Activated naive CD8-positive, alpha-beta T cell treated with anti-CD3 and anti-CD28 coated beads for 36 hours (primary cell): ENCODE measurements around the gene SLC25A22. TPM values are rescaled to one million over a fixed set of nuclear protein-coding genes. Genes with fewer than 3 reads are reported as not detected.
A peak's percentile ranks its signal among the peaks of the same experiment; 100 is the strongest.

Experiments
- DNase-seq: peaks from one replicate; pipeline ENCODE4 v3.0.0; 2021
- H3K27ac Mint-ChIP-seq: one replicate; pipeline ENCODE4 v1.8.0; 2022; ENCODE audit warnings: mild to moderate bottlenecking, moderate library complexity, mixed read lengths
- H3K27me3 Mint-ChIP-seq: one replicate; pipeline ENCODE4 v1.8.0; 2022; ENCODE audit warnings: mild to moderate bottlenecking, mixed read lengths
- H3K36me3 Mint-ChIP-seq: one replicate; pipeline ENCODE4 v1.8.0; 2021; ENCODE audit warnings: mild to moderate bottlenecking, mixed read lengths
- H3K4me1 Mint-ChIP-seq: one replicate; pipeline ENCODE4 v1.8.0; 2021; ENCODE audit warnings: mixed read lengths
- H3K4me3 Mint-ChIP-seq: one replicate; pipeline ENCODE4 v1.8.0; 2022; ENCODE audit warnings: mild to moderate bottlenecking, moderate library complexity, mixed read lengths
- H3K9me3 Mint-ChIP-seq: one replicate; pipeline ENCODE4 v1.8.0; 2022; ENCODE audit warnings: mixed read lengths
- total RNA-seq, 2 experiments: library from RNA; stranded (reverse); gene quantifications; one replicate each; pipeline ENCODE4 v1.2.3, GENCODE V29; 2021

Gene SLC25A22
- total RNA-seq, 2 experiments from 2014 or later: 54.4 to 56.5 TPM

- Mint-ChIP-seq H3K27me3 (no peaks in the 10 kb centered on the region), H3K4me3 (peak overlapping the region; percentile 50), H3K36me3 (peaks cover 1% of the 10 kb centered on the region), H3K9me3 (no peaks in the 10 kb centered on the region), H3K4me1 (peaks cover 15% of the 10 kb centered on the region), H3K27ac (peak overlapping the region; percentile 23)
- no peak for DNase-seq
Observed at GRCh38 chr11:749731-750130, 48.4 kb downstream of the SLC25A22 start.

DNA sequence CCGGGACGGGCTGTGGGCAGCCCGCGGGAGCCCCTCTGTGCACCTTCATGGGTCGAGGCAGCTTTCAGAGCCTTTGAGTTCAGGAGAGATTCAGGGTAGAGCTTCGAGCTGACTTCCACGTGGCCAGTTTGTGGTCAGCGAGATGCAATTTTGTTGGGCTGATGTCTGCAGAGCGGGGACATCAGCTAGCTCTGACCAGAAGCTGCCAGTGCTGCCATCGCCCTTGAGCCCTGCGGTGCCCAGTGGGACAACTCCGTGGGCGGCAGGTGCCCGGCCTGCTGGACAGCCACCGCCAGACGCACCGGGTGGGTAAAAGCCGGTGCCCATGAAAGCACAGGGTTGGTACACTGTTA is 50.1 kb downstream of the SLC25A22 start:
- peak overlapping the region; percentile 86 for H3K4me3 Mint-ChIP-seq
- H3K27me3 Mint-ChIP-seq: no peaks in the 10 kb centered on the region
- no peaks in the 10 kb centered on the region for H3K9me3 Mint-ChIP-seq
- peaks cover 1% of the 10 kb centered on the region for H3K36me3 Mint-ChIP-seq
- H3K4me1 Mint-ChIP-seq: peaks cover 15% of the 10 kb centered on the region
- DNase-seq: no peak
- peak overlapping the region; percentile 79 for H3K27ac Mint-ChIP-seq

- H3K27ac Mint-ChIP-seq: peak within 1 kb of the TSS; percentile 79
- peak within 1 kb of the TSS; percentile 86 for H3K4me3 Mint-ChIP-seq
- H3K9me3 Mint-ChIP-seq: no peaks in the 10 kb centered on the region
- H3K27me3 Mint-ChIP-seq: no peaks in the 10 kb centered on the region
- peaks cover 15% of the 10 kb centered on the region for H3K4me1 Mint-ChIP-seq
- H3K36me3 Mint-ChIP-seq: peaks cover 1% of the 10 kb centered on the region
- peak; percentile 94 for DNase-seq
Observed at GRCh38 chr11:747158-748006, 50.7 kb downstream of the SLC25A22 start, which contains the start of gene TALDO1. TALDO1 (plus strand) TSS chr11:747464; CDS start chr11:747482, 18 bp downstream.

- Mint-ChIP-seq H3K9me3 (no peaks in the 10 kb centered on the region), H3K27me3 (no peaks in the 10 kb centered on the region), H3K4me3 (peak overlapping the region; percentile 83), H3K4me1 (peaks cover 15% of the 10 kb centered on the region), H3K27ac (peak overlapping the region; percentile 70), H3K36me3 (peaks cover 1% of the 10 kb centered on the region)
- peak; percentile 48 for DNase-seq
Observed at GRCh38 chr11:746289-747157, 51.6 kb downstream of the SLC25A22 start.

GRCh38 chr11:745428-745827 is 52.7 kb downstream of the SLC25A22 start:
- H3K36me3 Mint-ChIP-seq: peaks cover 1% of the 10 kb centered on the region
- H3K27ac Mint-ChIP-seq: no peak overlapping the region
- H3K4me3 Mint-ChIP-seq: no peak overlapping the region
- no peak for DNase-seq
- no peaks in the 10 kb centered on the region for H3K27me3 Mint-ChIP-seq
- H3K4me1 Mint-ChIP-seq: peaks cover 15% of the 10 kb centered on the region
- no peaks in the 10 kb centered on the region for H3K9me3 Mint-ChIP-seq

DNA sequence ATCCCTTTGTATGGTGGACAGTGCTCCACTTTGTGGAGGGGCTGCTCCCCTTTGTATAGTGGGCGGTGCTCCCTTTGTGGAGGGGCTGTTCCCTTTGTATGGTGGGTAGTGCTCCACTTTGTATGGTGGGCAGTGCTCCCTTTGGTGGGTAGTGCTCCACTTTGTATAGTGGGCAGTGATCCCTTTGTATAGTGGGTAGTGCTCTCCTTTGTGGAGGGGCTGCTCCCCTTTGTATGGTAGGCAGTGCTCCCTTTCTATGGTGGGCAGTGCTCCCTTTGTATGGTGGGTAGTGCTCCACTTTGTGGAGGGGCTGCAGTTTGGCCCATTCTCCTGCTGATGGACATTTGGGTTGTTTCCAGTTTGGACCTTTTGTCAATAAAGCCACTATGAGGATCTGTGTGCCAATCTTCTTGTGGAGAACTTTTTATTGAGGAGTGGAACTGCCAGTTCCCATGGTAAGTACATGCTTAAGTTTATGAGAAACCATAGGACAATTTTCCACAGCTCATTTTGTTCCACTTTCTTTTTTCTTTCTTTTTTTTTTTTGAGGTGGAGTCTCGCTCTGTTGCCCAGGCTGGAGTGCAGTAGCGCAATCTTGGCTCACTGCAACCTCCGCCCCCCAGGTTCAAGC is 55.4 kb downstream of the SLC25A22 start:
- H3K9me3 Mint-ChIP-seq: no peaks in the 10 kb centered on the region
- H3K36me3 Mint-ChIP-seq: no peaks in the 10 kb centered on the region
- DNase-seq: no peak
- H3K27ac Mint-ChIP-seq: no peak overlapping the region
- H3K27me3 Mint-ChIP-seq: no peaks in the 10 kb centered on the region
- H3K4me1 Mint-ChIP-seq: peaks cover 10% of the 10 kb centered on the region
- no peak overlapping the region for H3K4me3 Mint-ChIP-seq

DNA sequence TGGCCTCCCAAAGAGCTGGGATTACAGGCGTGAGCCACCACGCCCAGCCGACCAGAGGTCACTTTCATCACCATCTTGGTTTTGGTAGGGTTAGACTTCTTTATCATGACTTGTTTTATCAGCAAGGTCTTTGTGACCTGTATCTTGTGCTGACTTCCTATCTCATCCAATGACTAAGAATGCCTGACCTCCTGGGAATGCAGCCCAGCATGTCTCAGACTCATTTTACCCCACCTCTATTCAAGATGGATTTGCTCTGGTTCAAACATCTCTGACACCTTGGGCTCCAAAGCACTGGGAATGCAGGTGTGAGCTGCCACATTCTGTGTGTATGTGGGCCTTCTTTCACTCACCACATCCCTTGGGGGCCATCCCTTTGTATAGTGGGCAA is 55.9 kb downstream of the SLC25A22 start:
- no peak for DNase-seq
- H3K9me3 Mint-ChIP-seq: no peaks in the 10 kb centered on the region
- H3K27ac Mint-ChIP-seq: no peak overlapping the region
- H3K4me1 Mint-ChIP-seq: peaks cover 15% of the 10 kb centered on the region
- H3K36me3 Mint-ChIP-seq: no peaks in the 10 kb centered on the region
- no peak overlapping the region for H3K4me3 Mint-ChIP-seq
- no peaks in the 10 kb centered on the region for H3K27me3 Mint-ChIP-seq

Other genes starting within 250 kb of the SLC25A22 start
- 1 to 10 TPM; 1.2 to 1.3 TPM for gene LMNTD2, start 237.5 kb downstream of the SLC25A22 start, total RNA-seq
- gene RASSF7, start 237.3 kb downstream of the SLC25A22 start, total RNA-seq: 10 to 100 TPM in 1 of 2 experiments, 1 to 10 TPM in 1; 9.8 to 11.5 TPM
- 10 to 100 TPM; 42.3 to 44.3 TPM for gene PHRF1, start 221.8 kb downstream of the SLC25A22 start, total RNA-seq
- 10 to 100 TPM; 60.6 to 61.2 TPM for gene IRF7, start 182.3 kb downstream of the SLC25A22 start, total RNA-seq
- not detected for gene CDHR5, start 173.3 kb downstream of the SLC25A22 start, total RNA-seq
- gene SCT, start 171.1 kb downstream of the SLC25A22 start, total RNA-seq: not detected
- gene DRD4, start 161.0 kb downstream of the SLC25A22 start, total RNA-seq: under 1 TPM; 0.26 to 0.37 TPM
- gene DEAF1, start 103.1 kb downstream of the SLC25A22 start, total RNA-seq: 10 to 100 TPM; 46.1 to 49.7 TPM
- 1 to 10 TPM; 7.6 to 9.2 TPM for gene TMEM80, start 102.5 kb downstream of the SLC25A22 start, total RNA-seq
- 10 to 100 TPM; 13.3 to 15.9 TPM for gene EPS8L2, start 92.0 kb downstream of the SLC25A22 start, total RNA-seq
- 100 to 1,000 TPM; 231 to 243 TPM for gene TALDO1, start 50.8 kb downstream of the SLC25A22 start, total RNA-seq
- gene GATD1, start 20.8 kb downstream of the SLC25A22 start, total RNA-seq: 10 to 100 TPM; 47.7 to 51.9 TPM
- gene CEND1, start 8.2 kb downstream of the SLC25A22 start, total RNA-seq: 1 to 10 TPM in 1 of 2 experiments, under 1 TPM in 1; 0.94 to 1.0 TPM
- 10 to 100 TPM; 29.4 to 30.5 TPM for gene PIDD1, start 7.0 kb upstream of the SLC25A22 start, total RNA-seq
- gene RPLP2, start 11.7 kb upstream of the SLC25A22 start, total RNA-seq: 1,000 to 10,000 TPM; 3,139 to 3,274 TPM
- gene PNPLA2, start 20.6 kb upstream of the SLC25A22 start, total RNA-seq: 10 to 100 TPM; 32.7 to 34.7 TPM
- gene CRACR2B, start 29.6 kb upstream of the SLC25A22 start, total RNA-seq: 1 to 10 TPM in 1 of 2 experiments, under 1 TPM in 1; 0.76 to 1.1 TPM
- gene CD151, start 34.7 kb upstream of the SLC25A22 start, total RNA-seq: 10 to 100 TPM; 47.3 to 51.1 TPM
- 100 to 1,000 TPM; 121 to 134 TPM for gene POLR2L, start 44.2 kb upstream of the SLC25A22 start, total RNA-seq
- gene TSPAN4, start 44.6 kb upstream of the SLC25A22 start, total RNA-seq: 10 to 100 TPM; 12.8 to 16.2 TPM
- gene CHID1, start 112.5 kb upstream of the SLC25A22 start, total RNA-seq: 10 to 100 TPM; 73.1 to 81.6 TPM
- 10 to 100 TPM; 26.3 to 30.3 TPM for gene AP2A2, start 127.6 kb upstream of the SLC25A22 start, total RNA-seq
- not detected for gene MUC6, start 238.4 kb upstream of the SLC25A22 start, total RNA-seq